ENCODE data around the gene PTGER3.

GRCh38 chr1:70987497-70987896 is 60.1 kb downstream of the PTGER3 start:
- TF ChIP-seq CTCF (conservative IDR thresholded peaks at IDR 0.05; ENCODE audit: low read depth in 2 of 2) (no peak), POLR2AphosphoS5 (IDR thresholded peaks at IDR 0.05; ENCODE audit: low read depth) (no peak), ETS1 (IDR thresholded peaks at IDR 0.05) (no peak), EZH2 (IDR thresholded peaks at IDR 0.05; ENCODE audit: low read depth, unreplicated experiment) (no peak), STAT1 (IDR thresholded peaks at IDR 0.05; ENCODE audit: unreplicated experiment) (no peak), EZH2phosphoT487 (IDR thresholded peaks at IDR 0.05; ENCODE audit: unreplicated experiment) (no peak)

All from GM23338 (cell line).